Activated gamma-delta T cell (primary cell): ENCODE measurements around the gene ARSH.
"Not testable (repeated sequence)": the region's sequence is repeated elsewhere in the genome, so short reads cannot be mapped to it uniquely, and the experiment has no call there.

Experiments
- DNase-seq: peaks from one replicate; lab custom pipeline; 2025; lab: John Stamatoyannopoulos, UW

Gene ARSH

GRCh38 chrX:3037218-3037617 lies 30.9 kb downstream of the ARSH start:
- no peak for DNase-seq

GRCh38 chrX:3044196-3044595 lies 37.9 kb downstream of the ARSH start:
- no peak for DNase-seq

GRCh38 chrX:3044671-3045070 lies 38.3 kb downstream of the ARSH start:
- no peak for DNase-seq

- no peak for DNase-seq
Observed at GRCh38 chrX:3046253-3047240, 40.2 kb downstream of the ARSH start.

GRCh38 chrX:3050523-3051175 lies 44.3 kb downstream of the ARSH start:
- DNase-seq: not testable (repeated sequence)

GRCh38 chrX:3052860-3053259 lies 46.5 kb downstream of the ARSH start:
- no peak for DNase-seq

GRCh38 chrX:3066555-3066954 lies 60.2 kb downstream of the ARSH start:
- DNase-seq: no peak

- DNase-seq: no peak
Observed at GRCh38 chrX:3075959-3076358, 69.6 kb downstream of the ARSH start.

- DNase-seq: no peak
Observed at GRCh38 chrX:3076416-3076991, 70.2 kb downstream of the ARSH start.
